Mucosa of descending colon (tissue), 3 donors: ENCODE results near the gene OAS2. TPM values are rescaled to one million over a fixed set of nuclear protein-coding genes. Genes with fewer than 3 reads are reported as not detected.

Experiments
- ATAC-seq: fragments of 200-7000 bp; cut with Tn5 transposase; one replicate; pipeline ENCODE4 v1.9.1; 2020; ENCODE audit warnings: mild to moderate bottlenecking, moderate library complexity
- DNase-seq, 3 donors: peaks; one replicate each; pipeline ENCODE4 v3.0.0-alpha.2; 2020
- H3K36me3 ChIP-seq: fragments of 200-600 bp; one replicate; pipeline ENCODE4 v1.8.0; 2021; ENCODE audit warnings: low read depth, mild to moderate bottlenecking
- H3K4me1 ChIP-seq: fragments of 200-600 bp; one replicate; pipeline ENCODE4 v1.8.0; 2021; ENCODE audit warnings: low read depth, mild to moderate bottlenecking
- H3K4me3 ChIP-seq: fragments of 200-600 bp; one replicate; pipeline ENCODE4 v1.8.0; 2021; ENCODE audit warnings: mild to moderate bottlenecking
- H3K9me3 ChIP-seq: fragments of 200-600 bp; one replicate; pipeline ENCODE4 v1.8.0; 2021; ENCODE audit warnings: mild to moderate bottlenecking
- CTCF ChIP-seq: fragments of 200-600 bp; IDR thresholded peaks from one replicate; pipeline ENCODE4 v1.8.0; 2022; ENCODE audit warnings: antibody characterized with exemption, mild to moderate bottlenecking
- intact Hi-C, 2 donors: fragments of 100-400 bp; cut with DNase I in 1 of 2; cut with micrococcal nuclease in 1 of 2; formaldehyde crosslinking; loops; one replicate each; pipeline versions ENCODE4 v1.11.0 to v1.11.1; 2022; cut with DNase I, micrococcal nuclease
- total RNA-seq, 3 donors: library from RNA; stranded (reverse); fragmentation: NEBNext Ultra II Directional in 2 of 3; extraction: Animal tissue kit (Norgen Biotek cat#: 25700) in 2 of 3; gene quantifications; one replicate each; pipeline versions ENCODE4 v1.2.1 to v1.2.4, GENCODE V29; 2021 to 2023
- donor health status: DM: no; HTN: no; CAD: no; lungs with moderate emphysema.
- donor health status: DM: no; HTN: no; CAD: no.
- donor health status: DM: no; HTN: yes; CAD: no.

The OAS2 gene
- total RNA-seq, 3 donors from 2014 or later: 4.6 to 7.0 (median 5.5) TPM

GRCh38 chr12:112996501-112996900, 18.2 kb downstream of the OAS2 start:
- H3K36me3 ChIP-seq: no peaks in the 10 kb centered on the region

DNA sequence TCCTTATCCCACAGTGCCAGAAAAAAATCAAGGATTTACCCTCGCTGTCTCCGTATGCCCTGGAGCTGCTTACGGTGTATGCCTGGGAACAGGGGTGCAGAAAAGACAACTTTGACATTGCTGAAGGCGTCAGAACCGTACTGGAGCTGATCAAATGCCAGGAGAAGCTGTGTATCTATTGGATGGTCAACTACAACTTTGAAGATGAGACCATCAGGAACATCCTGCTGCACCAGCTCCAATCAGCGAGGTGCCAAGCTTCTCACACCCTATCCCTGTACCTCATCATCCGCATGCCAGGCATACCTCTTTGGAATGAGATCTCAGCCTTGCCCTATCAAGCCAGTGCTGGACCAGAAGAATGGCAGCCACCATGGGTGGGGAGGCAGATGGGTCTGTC, 19.2 kb downstream of the OAS2 start:
- DNase-seq (no peak), ATAC-seq (no peak)
- Histone ChIP-seq H3K4me1 (no peaks in the 10 kb centered on the region), H3K9me3 (no peaks in the 10 kb centered on the region), H3K4me3 (no peak overlapping the region), H3K36me3 (no peaks in the 10 kb centered on the region)
- no peak for TF ChIP-seq CTCF
- intact Hi-C loops: no loop called here

More at GRCh38 chr12:112996501-112996900, 18.2 kb downstream of the OAS2 start:
- ATAC-seq (no peak), DNase-seq (no peak)
- Histone ChIP-seq H3K4me3 (no peak overlapping the region), H3K4me1 (no peaks in the 10 kb centered on the region), H3K9me3 (no peaks in the 10 kb centered on the region)
- intact Hi-C loops: no loop called here
- TF ChIP-seq CTCF: no peak

DNA sequence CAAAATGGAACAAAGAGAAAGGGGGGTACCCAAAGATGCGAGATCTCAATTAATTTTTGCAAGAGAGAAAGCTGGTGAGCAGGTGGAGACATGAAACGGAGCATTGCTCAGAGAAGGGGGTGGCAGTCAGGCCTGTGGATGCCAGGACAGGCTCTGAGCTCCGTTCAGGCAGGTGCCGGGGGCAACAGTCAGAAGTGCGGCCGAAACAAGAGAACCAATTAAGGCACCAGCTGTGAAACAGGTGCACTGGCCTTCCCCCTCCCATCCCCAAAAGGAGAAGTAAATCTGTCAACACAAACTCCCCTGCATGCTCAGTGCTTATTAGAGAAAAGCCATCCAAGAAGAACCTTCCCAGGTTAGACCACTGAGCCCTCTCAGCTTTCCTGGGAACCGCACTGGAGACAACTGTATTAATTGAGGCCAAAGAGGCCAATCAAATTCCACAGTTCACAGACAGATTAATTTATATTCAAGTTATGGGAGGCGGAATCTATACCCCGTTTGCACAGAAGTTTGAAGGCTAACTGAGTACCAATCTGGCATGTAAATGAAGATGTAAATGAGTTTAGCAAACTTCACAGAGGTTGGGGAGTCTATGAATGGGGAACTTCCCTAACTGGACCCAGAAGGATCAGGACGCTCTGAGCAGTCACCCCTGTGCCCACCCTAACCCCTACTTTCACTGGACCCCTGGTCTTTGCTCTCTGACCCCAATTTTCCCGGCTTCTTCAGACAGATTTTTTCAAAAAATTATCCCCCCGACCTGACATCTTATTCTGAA, 20.9 kb downstream of the OAS2 start:
- Histone ChIP-seq H3K36me3 (no peaks in the 10 kb centered on the region), H3K9me3 (no peaks in the 10 kb centered on the region), H3K4me3 (no peak overlapping the region), H3K4me1 (no peaks in the 10 kb centered on the region)
- peak; percentile 59 for ATAC-seq
- DNase-seq: peak in 1 of 3 donors; percentile 15
- intact Hi-C loops: no loop called here
- TF ChIP-seq CTCF: no peak

DNA sequence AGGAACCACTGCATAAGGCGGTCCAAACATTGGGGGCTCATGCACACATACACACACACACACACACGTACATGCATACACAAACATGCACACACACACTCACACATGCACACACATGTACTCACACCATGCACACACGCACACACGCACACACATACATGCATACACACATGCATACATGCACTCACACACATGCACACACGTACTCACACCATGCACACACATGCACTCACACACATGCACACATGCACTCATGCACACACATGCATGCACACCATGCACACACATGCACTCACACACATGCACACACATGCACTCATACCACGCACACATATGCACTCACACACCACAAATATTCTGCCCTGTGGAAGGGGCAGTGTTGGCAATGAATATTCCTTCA, 22.1 kb downstream of the OAS2 start:
- ATAC-seq (no peak), DNase-seq (no peak)
- Histone ChIP-seq H3K4me1 (no peaks in the 10 kb centered on the region), H3K4me3 (no peak overlapping the region), H3K36me3 (no peaks in the 10 kb centered on the region), H3K9me3 (no peaks in the 10 kb centered on the region)
- intact Hi-C loops: no loop called here
- TF ChIP-seq CTCF: no peak

DNA sequence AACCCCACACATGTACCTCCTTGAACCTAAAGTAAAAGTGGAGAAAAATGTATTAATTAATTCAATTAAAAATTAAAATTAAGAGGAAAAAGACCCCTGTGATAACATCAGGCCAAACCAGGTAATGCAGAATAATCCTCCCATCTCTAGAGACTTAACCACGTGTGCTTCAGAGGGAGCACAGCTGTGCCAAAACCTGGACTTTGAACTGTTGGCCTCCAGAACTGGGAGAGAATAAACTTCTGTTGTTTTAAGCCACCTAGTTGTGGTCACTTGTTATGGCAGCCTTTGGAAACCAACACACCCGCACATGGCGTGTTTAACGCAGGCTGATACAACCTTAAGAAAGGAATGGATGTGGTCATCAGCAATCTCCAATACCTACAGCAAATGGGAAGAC, 23.8 kb downstream of the OAS2 start:
- DNase-seq (no peak), ATAC-seq (peak; percentile 52)
- Histone ChIP-seq H3K36me3 (no peaks in the 10 kb centered on the region), H3K9me3 (no peaks in the 10 kb centered on the region), H3K4me1 (no peaks in the 10 kb centered on the region), H3K4me3 (no peak overlapping the region)
- intact Hi-C loops: no loop called here
- no peak for TF ChIP-seq CTCF
